ENCODE measurements around the gene DLGAP1. TPM values are rescaled to one million over a fixed set of nuclear protein-coding genes. Genes with fewer than 3 reads are reported as not detected.
A peak's percentile ranks its signal among the peaks of the same experiment; 100 is the strongest.

DLGAP1 gene
- total and polyA plus RNA-seq, 2 of the 13 experiments (the other 11 are each of a cell fraction or from before 2014, with no cell fraction given) = 0.01 TPM; not detected in 1

GRCh38 chr18:3654442-3655253 is 800.5 kb downstream of the DLGAP1 start (continued):
- no peak for TF ChIP-seq ZBTB2 (CRISPR knock-in tag; IDR thresholded peaks at IDR 0.05; ENCODE audit: low read depth)
- no peak for TF ChIP-seq SUZ12 (IDR thresholded peaks at IDR 0.05; ENCODE audit: low read depth, low read length)
- TF ChIP-seq, protein P1, sequence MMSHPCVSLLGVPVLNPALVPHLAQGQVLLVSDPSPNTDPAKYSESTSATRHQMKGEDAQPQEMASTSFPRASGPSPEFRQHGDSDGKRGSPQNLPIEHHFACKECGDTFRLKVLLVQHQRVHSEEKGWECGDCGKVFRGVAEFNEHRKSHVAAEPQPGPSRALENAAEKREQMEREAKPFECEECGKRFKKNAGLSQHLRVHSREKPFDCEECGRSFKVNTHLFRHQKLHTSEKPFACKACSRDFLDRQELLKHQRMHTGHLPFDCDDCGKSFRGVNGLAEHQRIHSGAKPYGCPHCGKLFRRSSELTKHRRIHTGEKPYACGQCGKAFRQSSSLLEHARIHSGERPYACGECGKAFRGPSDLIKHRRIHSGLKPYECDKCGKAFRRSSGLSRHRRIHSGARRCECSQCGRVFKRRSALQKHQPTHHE (CRISPR knock-in tag; IDR thresholded peaks at IDR 0.05; ENCODE audit: borderline replicate concordance) = no peak
- 0 out of 2 replicates have a peak, but pooled peaks have one; percentile 25 for TF ChIP-seq RARA (CRISPR knock-in tag; IDR thresholded peaks at IDR 0.05)
- no peak for TF ChIP-seq SYNCRIP (IDR thresholded peaks at IDR 0.05; ENCODE audit: insufficient read depth, low read depth, low read length)
- TF ChIP-seq ZMAT3 (CRISPR knock-in tag; conservative IDR thresholded peaks at IDR 0.05) = no peak
- no peak for TF ChIP-seq RBAK (CRISPR knock-in tag; IDR thresholded peaks at IDR 0.05)
- no peak for TF ChIP-seq PRMT3 (CRISPR knock-in tag; IDR thresholded peaks at IDR 0.05; ENCODE audit: borderline replicate concordance, low read depth)
- TF ChIP-seq ERF (CRISPR knock-in tag; IDR thresholded peaks at IDR 0.05) = no peak
- TF ChIP-seq TBX2 (CRISPR knock-in tag; IDR thresholded peaks at IDR 0.05; ENCODE audit: borderline replicate concordance) = peak; percentile 32; the same call in 1 of the 2 replicates
- no peak for TF ChIP-seq ZNF124 (CRISPR knock-in tag; IDR thresholded peaks at IDR 0.05)
- TF ChIP-seq TCF7 (IDR thresholded peaks at IDR 0.05; ENCODE audit: low read depth) = peak; percentile 67
- no peak for TF ChIP-seq ZNF530 (CRISPR knock-in tag; IDR thresholded peaks at IDR 0.05; ENCODE audit: low read depth)
- peak; percentile 21; the same call in 1 of the 2 replicates for TF ChIP-seq ZNF788 (CRISPR knock-in tag; IDR thresholded peaks at IDR 0.05; ENCODE audit: borderline replicate concordance)
- TF ChIP-seq RBFOX2 (IDR thresholded peaks at IDR 0.05; ENCODE audit: low read depth, low read length) = no peak
- TF ChIP-seq PHF21A (CRISPR knock-in tag; IDR thresholded peaks at IDR 0.05) = no peak
- TF ChIP-seq, protein P2, sequence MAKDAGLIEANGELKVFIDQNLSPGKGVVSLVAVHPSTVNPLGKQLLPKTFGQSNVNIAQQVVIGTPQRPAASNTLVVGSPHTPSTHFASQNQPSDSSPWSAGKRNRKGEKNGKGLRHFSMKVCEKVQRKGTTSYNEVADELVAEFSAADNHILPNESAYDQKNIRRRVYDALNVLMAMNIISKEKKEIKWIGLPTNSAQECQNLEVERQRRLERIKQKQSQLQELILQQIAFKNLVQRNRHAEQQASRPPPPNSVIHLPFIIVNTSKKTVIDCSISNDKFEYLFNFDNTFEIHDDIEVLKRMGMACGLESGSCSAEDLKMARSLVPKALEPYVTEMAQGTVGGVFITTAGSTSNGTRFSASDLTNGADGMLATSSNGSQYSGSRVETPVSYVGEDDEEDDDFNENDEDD (CRISPR knock-in tag; IDR thresholded peaks at IDR 0.05; ENCODE audit: borderline replicate concordance) = no peak
- no peak for TF ChIP-seq PAWR (CRISPR knock-in tag; IDR thresholded peaks at IDR 0.05; ENCODE audit: borderline replicate concordance)
- no peak for TF ChIP-seq SIN3B (IDR thresholded peaks at IDR 0.05; ENCODE audit: low read length)
- no peak for TF ChIP-seq MTF2 (CRISPR knock-in tag; IDR thresholded peaks at IDR 0.05; ENCODE audit: borderline replicate concordance)
- TF ChIP-seq ZNF773 (CRISPR knock-in tag; IDR thresholded peaks at IDR 0.05; ENCODE audit: borderline replicate concordance) = no peak
- 0 out of 2 replicates have a peak, but pooled peaks have one; percentile 4 for TF ChIP-seq ZNF792 (CRISPR knock-in tag; IDR thresholded peaks at IDR 0.05)
- no peak for TF ChIP-seq ZFP41 (CRISPR knock-in tag; IDR thresholded peaks at IDR 0.05; ENCODE audit: borderline replicate concordance)
- TF ChIP-seq BHLHE40 (IDR thresholded peaks at IDR 0.05; ENCODE audit: low read length) = no peak
- no peak for TF ChIP-seq HOXA5 (CRISPR knock-in tag; IDR thresholded peaks at IDR 0.05)
- no peak for TF ChIP-seq JUNB (CRISPR knock-in tag; IDR thresholded peaks at IDR 0.05; ENCODE audit: borderline replicate concordance)
- no peak for TF ChIP-seq GMEB2 (CRISPR knock-in tag; IDR thresholded peaks at IDR 0.05; ENCODE audit: low read depth)

Measured in HepG2 (cell line).